GM12878 (cell line): ENCODE data around the gene FFAR3. TPM values are rescaled to one million over a fixed set of nuclear protein-coding genes. Genes with fewer than 3 reads are reported as not detected.

Source experiments
- ATAC-seq: fragments of 200-7000 bp; cut with Tn5 transposase; 3 replicates; pipeline ENCODE4 v1.9.1; 2020; ENCODE audit warnings: mild to moderate bottlenecking, moderate library complexity
- BruUV-seq: library from RNA; stranded (reverse); fragments of 400-500 nt; replicated peaks from 2 replicates; lab custom pipeline; 2021; lab: Mats Ljungman, UMichigan
- CTCF ChIA-PET: fragments of 300-600 bp; sonication (Branson Sonifier 250); formaldehyde crosslinking; extraction: SDS; loops from one replicate; lab custom pipeline; 2021; ENCODE audit warnings: inconsistent platforms; lab: Yijun Ruan, JAX
- POLR2A ChIA-PET: fragments of 350-600 bp; formaldehyde crosslinking; extraction: SDS; loops from one replicate; lab custom pipeline; 2021; ENCODE audit warnings: inconsistent platforms; lab: Charles Lee
- RAD21 ChIA-PET: fragments of 300-600 bp; sonication (Branson Sonifier 250); formaldehyde crosslinking; loops from one replicate; lab custom pipeline; 2023; ENCODE audit warnings: antibody characterized with exemption; ENCODE audit not compliant: unreplicated experiment; lab: Charles Lee
- SMC1A ChIA-PET: fragments of 300-600 bp; sonication (Branson Sonifier 250); formaldehyde crosslinking; loops from one replicate; lab custom pipeline; 2023; ENCODE audit not compliant: unreplicated experiment, uncharacterized antibody; lab: Charles Lee
- DNase-seq: peaks from one replicate; pipeline ENCODE4 v3.0.0-alpha.2; 2011; ENCODE audit warnings: low read depth, low spot score
- FAIRE-seq: peaks from 3 replicates; lab custom pipeline; 2011; peaks lifted over from hg19 to GRCh38; lab: Jason Lieb, UNC
- H2AFZ ChIP-seq: 2 replicates; pipeline ENCODE4 v1.6.0; 2011; ENCODE audit warnings: low read depth, low read length, control low read depth; ENCODE audit not compliant: control insufficient read depth
- H3K27ac ChIP-seq: 2 replicates; pipeline ENCODE4 v1.5.1; 2011; ENCODE audit warnings: control low read depth; ENCODE audit not compliant: control insufficient read depth, insufficient read depth
- H3K27me3 ChIP-seq, 2 experiments: replicated peaks in 1 of 2; 2 replicates each; pipeline versions ENCODE4 v1.6.0 to v1.6.1; 2011; ENCODE audit warnings: low read length in 1 of 2; ENCODE audit not compliant: control insufficient read depth in 2 of 2, insufficient read depth in 2 of 2
- H3K36me3 ChIP-seq, 2 experiments: 2 replicates each; pipeline ENCODE4 v1.5.1; 2011; ENCODE audit warnings: low read length in 1 of 2; ENCODE audit not compliant: control insufficient read depth in 2 of 2, insufficient read depth in 2 of 2
- H3K4me1 ChIP-seq: 2 replicates; pipeline ENCODE4 v1.6.1; 2011; ENCODE audit warnings: mild to moderate bottlenecking, low read length, moderate library complexity, mixed read lengths; ENCODE audit not compliant: control insufficient read depth, insufficient read depth
- H3K4me2 ChIP-seq: 2 replicates; pipeline ENCODE4 v1.6.0; 2011; ENCODE audit warnings: control low read depth; ENCODE audit not compliant: control insufficient read depth, insufficient read depth
- H3K4me3 ChIP-seq: fragments of 200-600 bp; sonication (generic); 2 replicates; pipeline ENCODE4 v1.5.1; 2016
- H3K79me2 ChIP-seq: 2 replicates; pipeline ENCODE4 v1.6.0; 2011; ENCODE audit warnings: low read length; ENCODE audit not compliant: control insufficient read depth, insufficient read depth
- H3K9ac ChIP-seq: 2 replicates; pipeline ENCODE4 v1.8.0; 2011; ENCODE audit warnings: low read length, control low read depth, mixed read lengths; ENCODE audit not compliant: control insufficient read depth, insufficient read depth
- H3K9me3 ChIP-seq: replicated peaks from 3 replicates; pipeline ENCODE4 v1.5.1; 2011; ENCODE audit warnings: mild to moderate bottlenecking, low read length; ENCODE audit not compliant: control insufficient read depth, insufficient read depth
- H4K20me1 ChIP-seq: 2 replicates; pipeline ENCODE4 v1.6.0; 2011; ENCODE audit not compliant: control insufficient read depth, insufficient read depth
- BHLHE40 ChIP-seq, 2 experiments: fragments of 450-650 bp in 1 of 2; IDR thresholded peaks; 2 replicates each; pipeline ENCODE4 v1.6.1; 2011 to 2017; ENCODE audit warnings: low read depth in 2 of 2, borderline replicate concordance in 1 of 2, improper control_type of control experiment in 1 of 2, low read length in 1 of 2, mild to moderate bottlenecking in 1 of 2
- ELK1 ChIP-seq: IDR thresholded peaks from 2 replicates; pipeline ENCODE4 v1.6.1; 2012; ENCODE audit warnings: low read depth, low read length, improper control_type of control experiment
- LARP7 ChIP-seq: fragments of 450-650 bp; IDR thresholded peaks from 2 replicates; pipeline ENCODE4 v1.6.1; 2017; ENCODE audit warnings: mild to moderate bottlenecking
- MXI1 ChIP-seq: fragments of 150-350 bp; IDR thresholded peaks from 2 replicates; pipeline ENCODE4 v1.6.1; 2011; ENCODE audit warnings: low read depth, mild to moderate bottlenecking, inconsistent platforms, low read length, improper control_type of control experiment
- NR2F1 ChIP-seq: fragments of 450-650 bp; conservative IDR thresholded peaks from 2 replicates; pipeline ENCODE4 v1.6.1; 2017; ENCODE audit warnings: mild to moderate bottlenecking
- RAD51 ChIP-seq: fragments of 450-650 bp; IDR thresholded peaks from 2 replicates; pipeline ENCODE4 v1.6.1; 2016; ENCODE audit warnings: moderate library complexity, mild to moderate bottlenecking, inconsistent platforms
- SRF ChIP-seq, 2 experiments: IDR thresholded peaks; 2 replicates each; pipeline ENCODE4 v1.6.1; 2011; ENCODE audit warnings: low read depth in 2 of 2, low read length in 2 of 2, mild to moderate bottlenecking in 1 of 2, moderate library complexity in 1 of 2
- USF1 ChIP-seq: IDR thresholded peaks from 2 replicates; pipeline ENCODE4 v1.6.1; 2011; ENCODE audit warnings: borderline replicate concordance, low read depth, mild to moderate bottlenecking, moderate library complexity, mixed read lengths, low read length; ENCODE audit not compliant: insufficient read depth; ENCODE audit errors: extremely low read length
- ZNF687 ChIP-seq: fragments of 450-650 bp; IDR thresholded peaks from 2 replicates; pipeline ENCODE4 v1.6.1; 2017; ENCODE audit warnings: mild to moderate bottlenecking, moderate library complexity
- WGBS: methylation state at CpG from one replicate; pipeline ENCODE4 v1.1.6; 2016; ENCODE audit warnings: low lambda C conversion rate; ENCODE audit not compliant: insufficient replicate concordance, insufficient coverage; ENCODE audit errors: missing lambda C conversion rate; 5-methylcytosine and 5-hydroxymethylcytosine counted together
- in situ Hi-C: fragments of 300-500 bp; cut with MboI; formaldehyde crosslinking; loops from 9 replicates; pipeline ENCODE4 v1.14.3; 2018; ENCODE audit warnings: mixed read lengths
- intact Hi-C: fragments of 100-400 bp; cut with micrococcal nuclease; formaldehyde crosslinking; loops from one replicate; pipeline ENCODE4 v1.14.2; 2022; ENCODE audit not compliant: unreplicated experiment
- polyA plus RNA-seq, 11 experiments: library from polyadenylated mRNA; depleted of rRNA in 4 of 11; unstranded in 6 of 11; stranded (reverse) in 5 of 11; fragments of >200 nt; fragmentation: Nextera tagmentation in 4 of 11; fragmentation: Illumina TruSeq in 1 of 11; extraction: Ambion mirVana in 4 of 11; extraction: Trizol in 1 of 11; gene quantifications; 1 replicate in 1 of 11; 2 replicates in 10 of 11; pipeline versions ENCODE4 v1.2.1 to v1.2.3, GENCODE V29; 2011 to 2016; ENCODE audit warnings: inconsistent platforms in 2 of 11, missing spikeins in 2 of 11, low read depth in 1 of 11
- total RNA-seq, 4 experiments: library from RNA; depleted of rRNA in 3 of 4; stranded (reverse); fragments of >200 nt in 3 of 4; fragmentation: Illumina TruSeq in 1 of 4; extraction: Trizol in 1 of 4; gene quantifications; 2 replicates each; pipeline versions ENCODE4 v1.2.1 to v1.2.3, GENCODE V29; 2013 to 2021

Gene FFAR3
- total and polyA plus RNA-seq, 10 of the 15 experiments (the other 5 are each of a cell fraction or from before 2014, with no cell fraction given) = 0.15 to 0.18 TPM; not detected in 8

- no peak overlapping the region for H3K4me3 ChIP-seq
- FAIRE-seq = no peak
- ChIA-PET SMC1A (interaction anchor here (0.9 to 11.0 kb wide), 6 partner anchors 10 to 44 kb away, joined by 3 to 122 read pairs (median 8); partner anchors contain the start of genes CD22 and FFAR1), POLR2A (interaction anchor here (2.1 to 3.3 kb wide), 2 partner anchors 11 to 15 kb away, joined by 27 to 33 read pairs; partner anchors contain the start of gene CD22), CTCF (interaction anchor here (0.9 to 4.7 kb wide), 5 partner anchors 10 to 191 kb away, joined by 3 to 35 read pairs (median 3); partner anchors contain the start of gene CD22), RAD21 (interaction anchor here (0.7 to 4.5 kb wide), 6 partner anchors 13 to 144 kb away, joined by 3 to 54 read pairs (median 4); partner anchors contain the start of gene CD22)
- no peak overlapping the region for H3K9ac ChIP-seq
- H3K27ac ChIP-seq = no peak overlapping the region
- peaks cover 2% of the 10 kb centered on the region; the same call in 2 of the 3 replicates for H3K9me3 ChIP-seq
- no peaks in the 10 kb centered on the region for H3K36me3 ChIP-seq
- H3K27me3 ChIP-seq = no peaks in the 10 kb centered on the region
- H3K4me1 ChIP-seq = peaks cover 27% of the 10 kb centered on the region
- in situ Hi-C loops (no loop called here), intact Hi-C loops (no loop called here)
- no TSS peak for BruUV-seq
- peak overlapping the region; percentile 3 for H2AFZ ChIP-seq
- peak; percentile 18; the same call in 1 of the 3 replicates for ATAC-seq
- H3K4me2 ChIP-seq = no peak overlapping the region
- 69% methylated on average over 14 of the region's 16 CpGs for whole genome bisulfite sequencing
- no peaks in the 10 kb centered on the region for H3K79me2 ChIP-seq
- TF ChIP-seq MXI1 = no peak
- peak; percentile 92 to 93 for TF ChIP-seq BHLHE40 (IDR thresholded peaks at IDR 0.05; ENCODE audit: borderline replicate concordance in 1 of 2, low read depth in 2 of 2, low read length in 1 of 2)
- no peak for TF ChIP-seq ELK1
- 0 out of 4 replicates have a peak, but pooled peaks of 1 of the 2 experiments have one; percentile 9 for TF ChIP-seq SRF (IDR thresholded peaks at IDR 0.05; ENCODE audit: low read depth in 2 of 2, low read length in 2 of 2)
- TF ChIP-seq LARP7 = 0 out of 2 replicates have a peak, but pooled peaks have one; percentile 44
- peak; percentile 76 for TF ChIP-seq ZNF687
- TF ChIP-seq NR2F1 = peak; percentile 85
- peak; percentile 54 for TF ChIP-seq USF1
- 0 out of 2 replicates have a peak, but pooled peaks have one; percentile 29 for TF ChIP-seq RAD51
- no peak for DNase-seq
- H4K20me1 ChIP-seq = no peaks in the 10 kb centered on the region
Observed at GRCh38 chr19:35318679-35319448, 39.4 kb upstream of the FFAR3 start.
